Fibroblast of the aortic adventitia (primary cell): Measurements from ENCODE around the gene PDSS2. TPM values are rescaled to one million over a fixed set of nuclear protein-coding genes. Genes with fewer than 3 reads are reported as not detected.

Experiments used
- DNase-seq: peaks from one replicate; pipeline ENCODE4 v3.0.0-alpha.2; 2010; ENCODE audit warnings: low read depth
- H3K4me3 ChIP-seq: 2 replicates; pipeline ENCODE4 v1.5.1; 2011; ENCODE audit warnings: low read depth, mild to moderate bottlenecking, control low read depth, low read length, moderate library complexity
- total RNA-seq: library from RNA; depleted of rRNA; stranded (reverse); fragments of >200 nt; gene quantifications from 2 replicates; pipeline ENCODE4 v1.2.3, GENCODE V29; 2012; ENCODE audit warnings: low replicate concordance
- TF ChIP-seq, protein P1 (sequence below): IDR thresholded peaks from 2 replicates; pipeline ENCODE4 v1.5.1; 2011; ENCODE audit warnings: mild to moderate bottlenecking, low read length, control low read depth, inconsistent platforms; ENCODE audit not compliant: insufficient read depth

Gene PDSS2
- total RNA-seq, 1 donor = 14.4 TPM

- TF ChIP-seq, protein P1, sequence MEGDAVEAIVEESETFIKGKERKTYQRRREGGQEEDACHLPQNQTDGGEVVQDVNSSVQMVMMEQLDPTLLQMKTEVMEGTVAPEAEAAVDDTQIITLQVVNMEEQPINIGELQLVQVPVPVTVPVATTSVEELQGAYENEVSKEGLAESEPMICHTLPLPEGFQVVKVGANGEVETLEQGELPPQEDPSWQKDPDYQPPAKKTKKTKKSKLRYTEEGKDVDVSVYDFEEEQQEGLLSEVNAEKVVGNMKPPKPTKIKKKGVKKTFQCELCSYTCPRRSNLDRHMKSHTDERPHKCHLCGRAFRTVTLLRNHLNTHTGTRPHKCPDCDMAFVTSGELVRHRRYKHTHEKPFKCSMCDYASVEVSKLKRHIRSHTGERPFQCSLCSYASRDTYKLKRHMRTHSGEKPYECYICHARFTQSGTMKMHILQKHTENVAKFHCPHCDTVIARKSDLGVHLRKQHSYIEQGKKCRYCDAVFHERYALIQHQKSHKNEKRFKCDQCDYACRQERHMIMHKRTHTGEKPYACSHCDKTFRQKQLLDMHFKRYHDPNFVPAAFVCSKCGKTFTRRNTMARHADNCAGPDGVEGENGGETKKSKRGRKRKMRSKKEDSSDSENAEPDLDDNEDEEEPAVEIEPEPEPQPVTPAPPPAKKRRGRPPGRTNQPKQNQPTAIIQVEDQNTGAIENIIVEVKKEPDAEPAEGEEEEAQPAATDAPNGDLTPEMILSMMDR = no peak
Measured at GRCh38 chr6:107342144-107342543, 117.2 kb downstream of the PDSS2 start.

GRCh38 chr6:107340881-107341280 lies 118.5 kb downstream of the PDSS2 start:
- no peak overlapping the region for H3K4me3 ChIP-seq
- TF ChIP-seq, protein P1 = no peak
- DNase-seq = no peak

More at GRCh38 chr6:107342144-107342543, 117.2 kb downstream of the PDSS2 start:
- H3K4me3 ChIP-seq = no peak overlapping the region
- no peak for DNase-seq

DNA sequence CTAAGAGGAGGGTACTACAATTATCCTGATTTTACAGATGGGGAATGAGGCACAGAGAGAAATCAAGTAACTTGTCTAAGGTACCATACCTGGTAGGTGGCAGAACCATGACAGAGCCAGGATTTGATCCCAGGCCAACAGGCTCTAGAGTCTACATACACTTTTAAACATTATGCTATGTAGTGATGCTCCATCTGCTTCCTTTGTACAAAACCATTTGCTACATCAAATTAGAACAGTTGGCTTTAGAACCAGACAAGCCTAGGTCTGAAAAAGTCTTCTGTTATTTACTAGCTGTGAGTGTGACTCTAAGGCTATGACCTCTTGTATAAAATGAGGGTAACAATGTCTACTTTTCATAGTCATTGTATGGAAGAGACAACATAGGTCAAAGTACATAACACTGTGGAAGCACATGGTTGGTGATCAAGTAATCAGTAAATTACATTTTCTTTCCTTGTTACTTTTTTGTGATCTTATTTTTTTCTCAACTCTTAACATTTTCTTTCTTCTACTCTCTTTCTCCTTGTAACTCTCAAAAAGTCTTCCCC lies 122.1 kb downstream of the PDSS2 start:
- TF ChIP-seq, protein P1 = no peak
- no peak overlapping the region for H3K4me3 ChIP-seq
- DNase-seq = no peak

- TF ChIP-seq, protein P1 = no peak
- H3K4me3 ChIP-seq = no peak overlapping the region
- DNase-seq = no peak
Measured at GRCh38 chr6:107334026-107334425, 125.3 kb downstream of the PDSS2 start.

DNA sequence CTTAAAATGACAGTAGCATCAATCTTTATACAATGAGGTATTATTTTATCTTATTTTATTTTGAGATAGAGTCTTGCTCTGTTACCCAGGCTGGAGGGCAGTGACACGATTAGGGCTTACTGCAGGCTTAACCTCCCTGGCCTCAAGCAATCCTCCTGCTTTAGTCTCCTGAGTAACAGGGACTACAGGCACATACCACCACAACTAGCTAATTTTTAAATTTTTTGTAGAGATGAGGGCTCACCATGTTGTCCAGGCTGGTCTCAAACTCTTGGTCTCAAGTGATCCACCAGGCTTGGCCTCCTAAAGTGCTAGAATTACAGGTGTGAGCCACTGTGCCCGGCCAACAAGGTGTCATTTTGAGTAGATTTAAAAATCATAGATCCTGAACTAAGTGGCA lies 125.9 kb downstream of the PDSS2 start:
- no peak overlapping the region for H3K4me3 ChIP-seq
- TF ChIP-seq, protein P1 = no peak
- no peak for DNase-seq

DNA sequence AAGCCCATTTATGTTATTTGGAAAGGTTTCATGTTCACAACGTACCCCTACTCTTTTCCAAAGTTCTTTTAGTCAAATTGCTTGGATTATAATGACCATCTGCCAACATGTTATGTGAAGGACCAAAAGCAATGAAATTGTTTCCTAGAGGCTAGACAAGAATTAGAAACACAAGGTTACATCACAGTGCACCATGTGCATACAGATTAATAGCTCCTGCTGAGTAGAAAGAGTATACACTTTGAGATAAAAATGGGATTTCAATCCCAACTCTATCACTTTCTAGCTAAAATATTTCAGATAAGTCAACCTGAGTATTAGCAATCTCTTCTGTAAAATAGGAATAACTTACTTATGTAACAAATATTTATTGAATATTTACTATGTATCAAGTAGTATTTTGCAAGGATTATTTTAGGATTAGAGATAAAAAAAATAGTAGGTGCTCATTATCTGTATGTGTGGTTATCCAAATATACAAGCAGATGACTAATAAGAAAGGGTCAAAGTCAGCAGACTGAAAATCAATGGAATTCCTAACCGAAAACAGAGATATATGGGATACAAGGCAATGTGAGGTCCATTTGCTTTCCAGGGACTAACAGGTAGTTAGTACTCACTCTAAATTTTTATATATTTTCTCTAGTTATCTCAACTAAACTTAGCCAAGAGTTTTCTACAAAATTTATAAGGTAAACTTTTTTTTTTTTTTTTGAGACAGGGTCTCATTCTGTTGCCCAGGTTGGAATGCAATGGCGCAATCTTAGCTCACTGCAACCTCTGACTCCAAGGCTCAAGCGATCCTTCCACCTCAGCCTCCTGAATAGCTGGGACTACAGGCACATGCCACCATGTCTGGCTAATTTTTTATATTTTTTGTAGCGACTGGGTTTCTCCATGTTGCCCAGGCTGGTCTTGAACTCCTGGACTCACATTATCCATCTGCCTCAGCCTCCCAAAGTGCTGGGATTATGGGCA lies 127.7 kb downstream of the PDSS2 start:
- no peak for DNase-seq
- H3K4me3 ChIP-seq = no peak overlapping the region
- TF ChIP-seq, protein P1 = no peak
